OCI-LY3 (cell line): Measurements from ENCODE around the gene NBPF1.
"Not testable (repeated sequence)": the region's sequence is repeated elsewhere in the genome, so short reads cannot be mapped to it uniquely, and the experiment has no call there.

Source experiments
- H2AFZ ChIP-seq: fragments of 200-600, 300-600 bp; shearing (Covaris generic); 2 replicates; pipeline ENCODE4 v1.6.0; 2014; ENCODE audit warnings: antibody characterized with exemption, low read depth, low read length
- H3K27ac ChIP-seq: fragments of 200-600, 300-600 bp; sonication (generic); 2 replicates; pipeline ENCODE4 v1.5.1; 2014; ENCODE audit warnings: mild to moderate bottlenecking, low read length, moderate library complexity, mixed read lengths
- H3K27me3 ChIP-seq: fragments of 200-600, 300-600 bp; sonication (generic); 2 replicates; pipeline ENCODE4 v1.6.1; 2014; ENCODE audit warnings: low read depth, low read length, mixed read lengths
- H3K36me3 ChIP-seq: fragments of 200-600, 300-600 bp; sonication (generic); replicated peaks from 2 replicates; pipeline ENCODE3; 2014; ENCODE audit warnings: low read depth, low read length, mixed read lengths
- H3K4me1 ChIP-seq: fragments of 300-600, 200-600 bp; sonication (generic); 2 replicates; pipeline ENCODE4 v1.6.1; 2014; ENCODE audit warnings: low read length, mixed read lengths
- H3K4me2 ChIP-seq: fragments of 200-600, 300-600 bp; sonication (generic); 2 replicates; pipeline ENCODE4 v1.6.1; 2014; ENCODE audit warnings: low read length, mixed read lengths
- H3K4me3 ChIP-seq: fragments of 300-600, 200-600 bp; sonication (generic); 2 replicates; pipeline ENCODE4 v1.5.1; 2014; ENCODE audit warnings: antibody characterized with exemption, mild to moderate bottlenecking, low read length, moderate library complexity
- H3K79me2 ChIP-seq: fragments of 300-600, 200-600 bp; shearing (Covaris generic); 2 replicates; pipeline ENCODE4 v1.6.1; 2014; ENCODE audit warnings: mild to moderate bottlenecking, low read length, mixed read lengths
- H3K9ac ChIP-seq: fragments of 300-600, 200-600 bp; shearing (Covaris generic); 2 replicates; pipeline ENCODE4 v1.6.0; 2014; ENCODE audit warnings: mild to moderate bottlenecking, low read length, moderate library complexity
- H3K9me3 ChIP-seq: fragments of 200-600, 300-600 bp; shearing (Covaris generic); 2 replicates; pipeline ENCODE4 v1.6.1; 2014; ENCODE audit warnings: low read length, mixed read lengths; ENCODE audit not compliant: insufficient read depth
- H4K20me1 ChIP-seq: fragments of 200-600, 300-600 bp; sonication (generic); 2 replicates; pipeline ENCODE4 v1.6.1; 2016; ENCODE audit warnings: low read length, mixed read lengths; ENCODE audit not compliant: insufficient read depth
- EZH2phosphoT487 ChIP-seq: fragments of 200-600 bp; shearing (Covaris generic); IDR thresholded peaks from 2 replicates; pipeline ENCODE4 v1.6.1; 2018; ENCODE audit warnings: antibody characterized with exemption, mixed run types, low read depth
- TF ChIP-seq, protein P1 (sequence below): fragments of 200-600, 300-600 bp; sonication (generic); IDR thresholded peaks from 2 replicates; pipeline ENCODE4 v1.5.1; 2014; ENCODE audit warnings: antibody characterized with exemption, low read length, low read depth

The NBPF1 gene

GRCh38 chr1:16625497-16626408 lies 12.4 kb upstream of the NBPF1 start:
- Histone ChIP-seq H3K27me3 (no peaks in the 10 kb centered on the region), H3K4me3 (no peak overlapping the region), H2AFZ (no peak overlapping the region), H3K9ac (no peak overlapping the region), H3K4me1 (no peaks in the 10 kb centered on the region), H3K9me3 (no peaks in the 10 kb centered on the region), H3K79me2 (no peaks in the 10 kb centered on the region), H3K36me3 (peaks cover 1% of the 10 kb centered on the region), H4K20me1 (peaks cover 6% of the 10 kb centered on the region), H3K4me2 (no peak overlapping the region), H3K27ac (no peak overlapping the region)
- TF ChIP-seq EZH2phosphoT487: no peak

DNA sequence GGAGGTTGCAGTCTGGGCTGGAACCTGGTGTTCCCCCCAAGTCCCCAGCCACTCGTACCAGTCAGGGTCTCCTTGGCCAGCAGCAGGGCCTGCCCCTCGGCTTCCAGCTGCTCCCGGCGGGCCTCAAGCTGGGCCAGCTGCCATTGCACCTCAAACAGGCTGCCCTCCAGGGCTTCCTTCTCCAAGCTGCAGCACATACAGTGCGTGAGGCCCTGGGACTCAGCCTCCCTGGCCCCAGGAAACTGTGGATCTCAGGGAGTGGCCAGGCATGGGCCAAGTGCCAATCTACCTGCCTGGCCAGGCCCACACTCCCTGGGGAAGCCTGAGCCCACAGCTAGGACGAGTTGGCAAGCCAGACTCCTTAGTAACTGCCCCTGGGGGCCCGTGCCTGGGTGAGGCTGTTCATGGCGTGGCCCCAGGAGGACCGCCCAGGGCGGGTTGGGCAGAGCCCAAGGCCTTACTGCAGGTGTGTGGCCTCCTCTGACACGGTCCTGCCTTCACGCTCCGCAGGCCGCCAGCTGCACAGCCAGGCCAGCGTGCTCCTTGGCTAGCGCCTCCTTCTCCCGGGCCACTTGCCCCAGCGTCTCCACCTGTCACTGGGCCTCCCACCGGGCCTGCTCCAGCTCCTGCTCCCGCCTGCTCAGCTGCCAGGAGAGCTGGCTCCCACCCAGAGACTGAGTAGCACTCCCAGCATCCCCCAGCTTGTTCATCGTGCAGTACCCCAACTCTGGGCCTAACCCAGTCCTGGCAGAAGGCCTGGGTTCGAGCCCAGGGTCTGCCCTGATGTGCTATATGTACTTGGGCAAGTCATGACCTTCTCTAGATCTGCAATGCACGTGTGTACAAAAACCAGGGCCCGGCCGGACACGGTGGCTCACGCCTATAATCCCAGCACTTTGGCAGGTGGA lies 10.7 kb upstream of the NBPF1 start:
- not testable (repeated sequence) for H3K36me3 ChIP-seq, H3K4me3 ChIP-seq, H3K9me3 ChIP-seq, H3K27me3 ChIP-seq, H3K4me2 ChIP-seq, H3K79me2 ChIP-seq, H3K9ac ChIP-seq, H4K20me1 ChIP-seq, H3K27ac ChIP-seq, H2AFZ ChIP-seq, H3K4me1 ChIP-seq

DNA sequence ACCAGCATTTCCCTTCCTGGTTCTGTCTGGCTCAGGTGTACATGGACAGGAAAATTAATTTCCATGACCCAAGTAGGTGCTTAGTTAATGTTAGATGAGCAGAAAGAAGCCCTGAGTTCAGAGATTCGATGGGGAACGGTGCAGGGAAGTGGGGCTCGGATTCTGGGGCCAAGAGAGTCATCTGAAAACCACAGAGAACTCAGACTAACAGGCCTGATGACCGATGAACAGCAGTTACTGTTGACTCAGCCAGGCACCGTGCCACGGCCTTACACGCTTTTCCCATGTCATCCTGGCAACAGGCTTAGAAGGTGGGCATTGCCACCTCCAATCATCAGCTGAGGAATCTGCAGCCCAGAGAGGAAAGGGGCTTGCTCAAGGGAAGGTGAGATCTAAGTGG lies 10.0 kb upstream of the NBPF1 start:
- not testable (repeated sequence) for H3K4me2 ChIP-seq, H3K79me2 ChIP-seq

GRCh38 chr1:16621681-16622315 lies 8.4 kb upstream of the NBPF1 start:
- not testable (repeated sequence) for H3K9me3 ChIP-seq, H3K27me3 ChIP-seq, H2AFZ ChIP-seq, H3K9ac ChIP-seq, H3K4me2 ChIP-seq, H3K4me3 ChIP-seq, H3K36me3 ChIP-seq, H3K79me2 ChIP-seq, H4K20me1 ChIP-seq, H3K4me1 ChIP-seq, H3K27ac ChIP-seq

More for the DNA sequence above, 10.0 kb upstream of the NBPF1 start:
- not testable (repeated sequence) for H3K4me3 ChIP-seq, H3K9ac ChIP-seq, H3K27me3 ChIP-seq, H3K9me3 ChIP-seq, H3K27ac ChIP-seq, H4K20me1 ChIP-seq, H3K36me3 ChIP-seq, H3K4me1 ChIP-seq, H2AFZ ChIP-seq

- peaks cover 2% of the 10 kb centered on the region for H3K36me3 ChIP-seq
- H3K4me1 ChIP-seq: no peaks in the 10 kb centered on the region
- no peak overlapping the region for H3K9ac ChIP-seq
- no peaks in the 10 kb centered on the region for H3K79me2 ChIP-seq
- H3K27me3 ChIP-seq: no peaks in the 10 kb centered on the region
- H3K9me3 ChIP-seq: no peaks in the 10 kb centered on the region
- H4K20me1 ChIP-seq: no peaks in the 10 kb centered on the region
- H3K27ac ChIP-seq: no peak overlapping the region
- H3K4me2 ChIP-seq: no peak overlapping the region
- H2AFZ ChIP-seq: no peak overlapping the region
- H3K4me3 ChIP-seq: no peak overlapping the region
- TF ChIP-seq EZH2phosphoT487: no peak
- TF ChIP-seq, protein P1, sequence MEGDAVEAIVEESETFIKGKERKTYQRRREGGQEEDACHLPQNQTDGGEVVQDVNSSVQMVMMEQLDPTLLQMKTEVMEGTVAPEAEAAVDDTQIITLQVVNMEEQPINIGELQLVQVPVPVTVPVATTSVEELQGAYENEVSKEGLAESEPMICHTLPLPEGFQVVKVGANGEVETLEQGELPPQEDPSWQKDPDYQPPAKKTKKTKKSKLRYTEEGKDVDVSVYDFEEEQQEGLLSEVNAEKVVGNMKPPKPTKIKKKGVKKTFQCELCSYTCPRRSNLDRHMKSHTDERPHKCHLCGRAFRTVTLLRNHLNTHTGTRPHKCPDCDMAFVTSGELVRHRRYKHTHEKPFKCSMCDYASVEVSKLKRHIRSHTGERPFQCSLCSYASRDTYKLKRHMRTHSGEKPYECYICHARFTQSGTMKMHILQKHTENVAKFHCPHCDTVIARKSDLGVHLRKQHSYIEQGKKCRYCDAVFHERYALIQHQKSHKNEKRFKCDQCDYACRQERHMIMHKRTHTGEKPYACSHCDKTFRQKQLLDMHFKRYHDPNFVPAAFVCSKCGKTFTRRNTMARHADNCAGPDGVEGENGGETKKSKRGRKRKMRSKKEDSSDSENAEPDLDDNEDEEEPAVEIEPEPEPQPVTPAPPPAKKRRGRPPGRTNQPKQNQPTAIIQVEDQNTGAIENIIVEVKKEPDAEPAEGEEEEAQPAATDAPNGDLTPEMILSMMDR: no peak
Measured at GRCh38 chr1:16621300-16621658, 7.9 kb upstream of the NBPF1 start.

DNA sequence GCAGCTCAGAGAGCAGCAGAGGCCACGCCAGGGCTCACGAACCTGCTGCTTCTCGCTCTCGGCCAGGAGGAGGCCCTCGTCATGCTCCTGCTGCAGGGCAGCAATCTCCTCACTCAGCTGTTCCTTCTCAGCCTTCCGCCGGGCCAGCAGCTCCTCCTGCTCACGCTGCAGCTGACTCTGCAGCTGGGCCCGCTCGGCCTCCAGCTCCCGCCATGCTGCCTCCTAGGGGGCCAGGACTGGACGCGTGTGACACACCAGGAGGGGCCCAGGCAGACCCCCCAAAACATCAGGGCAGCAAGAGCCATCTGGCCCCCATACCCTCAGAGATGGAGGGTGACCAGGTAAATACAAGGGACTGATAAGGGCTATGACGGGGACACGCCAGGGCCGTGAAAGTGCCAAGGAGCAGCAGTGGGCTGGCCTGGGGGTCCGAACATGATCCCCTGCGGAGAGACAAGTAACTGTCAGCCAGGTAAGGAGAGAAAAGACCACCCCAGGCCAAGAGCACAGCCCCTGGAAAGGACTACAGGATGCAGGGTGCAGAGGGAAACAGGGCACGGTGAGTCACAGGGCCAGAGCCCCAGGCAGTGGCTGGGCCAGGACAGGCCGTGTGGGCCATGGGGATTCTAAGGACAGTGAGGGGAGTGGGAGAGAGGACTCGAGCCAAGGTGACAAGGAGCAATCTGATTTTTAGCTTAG lies 6.6 kb upstream of the NBPF1 start:
- not testable (repeated sequence) for H3K79me2 ChIP-seq, H3K36me3 ChIP-seq, H2AFZ ChIP-seq, H3K4me1 ChIP-seq, H3K9me3 ChIP-seq, H3K4me2 ChIP-seq, H3K9ac ChIP-seq, H3K4me3 ChIP-seq, H4K20me1 ChIP-seq, H3K27ac ChIP-seq, H3K27me3 ChIP-seq
